CD4-positive, CD25-positive, alpha-beta regulatory T cell (primary cell): ENCODE measurements around the gene B3GNT2. TPM values are rescaled to one million over a fixed set of nuclear protein-coding genes. Genes with fewer than 3 reads are reported as not detected.

Experiments used
- ATAC-seq, 2 donors: fragments of 150-1000 bp; cut with Tn5 transposase; one replicate each; pipeline ENCODE4 v1.10.0; 2021; ENCODE audit warnings: low read depth in 2 of 2, moderate number of reproducible peaks in 2 of 2, moderate library complexity in 1 of 2
- DNase-seq, 3 donors: peaks; one replicate each; pipeline versions ENCODE4 v3.0.0 to v3.0.0-alpha.2; 2012 to 2022; ENCODE audit warnings: mixed read lengths in 1 of 3
- H3K27ac ChIP-seq: one replicate; pipeline ENCODE4 v1.7.0; 2013; ENCODE audit warnings: mild to moderate bottlenecking, low read length; ENCODE audit not compliant: insufficient read depth, poor library complexity, severe bottlenecking
- H3K27me3 ChIP-seq: one replicate; pipeline ENCODE4 v1.7.0; 2013; ENCODE audit warnings: low read length; ENCODE audit not compliant: control insufficient read depth, insufficient read depth
- H3K36me3 ChIP-seq: one replicate; pipeline ENCODE4 v1.7.0; 2013; ENCODE audit warnings: mild to moderate bottlenecking, low read length, moderate library complexity; ENCODE audit not compliant: control insufficient read depth, insufficient read depth
- H3K4me1 ChIP-seq: 2 replicates; pipeline ENCODE4 v1.7.0; 2013; ENCODE audit warnings: mild to moderate bottlenecking, low read length; ENCODE audit not compliant: insufficient read depth, control insufficient read depth, poor library complexity, severe bottlenecking
- H3K4me3 ChIP-seq: one replicate; pipeline ENCODE4 v1.7.0; 2013; ENCODE audit warnings: low read depth, mild to moderate bottlenecking, low read length, moderate library complexity
- H3K9me3 ChIP-seq, 2 experiments: 1 replicate in 1 of 2; 2 replicates in 1 of 2; pipeline ENCODE4 v1.7.0; 2013; ENCODE audit warnings: low read length in 2 of 2, mild to moderate bottlenecking in 1 of 2, moderate library complexity in 1 of 2; ENCODE audit not compliant: control insufficient read depth in 2 of 2
- H3K27ac Mint-ChIP-seq, 3 donors: one replicate each; pipeline ENCODE4 v1.8.0; 2020 to 2022; ENCODE audit warnings: mild to moderate bottlenecking in 3 of 3, mixed read lengths in 3 of 3, moderate library complexity in 2 of 3
- H3K27me3 Mint-ChIP-seq: one replicate; pipeline ENCODE4 v1.8.0; 2022; ENCODE audit warnings: mild to moderate bottlenecking, mixed read lengths
- H3K36me3 Mint-ChIP-seq: one replicate; pipeline ENCODE4 v1.8.0; 2020; ENCODE audit warnings: mixed read lengths
- H3K4me1 Mint-ChIP-seq, 4 donors: one replicate each; pipeline ENCODE4 v1.8.0; 2020 to 2022; ENCODE audit warnings: mixed read lengths in 4 of 4, mild to moderate bottlenecking in 1 of 4
- H3K4me3 Mint-ChIP-seq, 4 donors: one replicate each; pipeline ENCODE4 v1.8.0; 2020 to 2022; ENCODE audit warnings: mild to moderate bottlenecking in 4 of 4, mixed read lengths in 4 of 4, moderate library complexity in 3 of 4
- H3K9me3 Mint-ChIP-seq, 7 donors: one replicate each; pipeline ENCODE4 v1.8.0; 2020 to 2022; ENCODE audit warnings: mixed read lengths in 7 of 7, mild to moderate bottlenecking in 3 of 7, moderate library complexity in 2 of 7
- polyA plus RNA-seq, 4 donors: library from polyadenylated mRNA; unstranded; fragments of 300-500 nt; fragmentation: Illumina TruSeq; gene quantifications; one replicate each; pipeline ENCODE4 v1.2.3, GENCODE V29; 2021
- total RNA-seq: library from RNA; stranded (reverse); gene quantifications from one replicate; pipeline ENCODE4 v1.2.3, GENCODE V29; 2022

The B3GNT2 gene
- total and polyA plus RNA-seq, 5 donors from 2014 or later = 34.8 to 61.5 (median 40.1) TPM

DNA sequence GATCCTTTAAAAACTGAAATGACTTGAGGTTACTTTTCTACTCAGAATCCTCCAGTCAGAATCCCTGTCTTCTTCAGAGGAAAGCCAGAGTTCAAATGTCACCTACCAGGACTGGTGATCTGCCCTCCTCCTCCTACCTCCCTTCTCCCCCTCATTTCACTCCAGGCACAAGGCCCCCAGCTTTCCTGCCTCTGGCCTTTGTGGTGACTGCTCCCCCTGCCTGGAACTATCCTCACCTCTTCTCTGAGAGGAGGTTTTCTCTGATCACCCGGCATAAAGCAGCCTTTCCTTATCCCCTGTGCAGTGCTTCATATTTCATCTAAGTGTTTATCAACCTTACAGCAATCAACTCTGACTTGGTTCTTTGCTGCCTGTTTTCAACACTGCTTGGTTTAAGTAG, 6.8 kb downstream of the B3GNT2 start:
- no peak for DNase-seq
- Mint-ChIP-seq H3K4me3 (peak overlapping the region; percentile 45 to 91 (median 74)), H3K36me3 (peaks cover 13% of the 10 kb centered on the region), H3K27ac (peak overlapping the region; percentile 49 to 91 (median 91)), H3K27me3 (no peaks in the 10 kb centered on the region), H3K9me3 (no peaks in the 10 kb centered on the region), H3K4me1 (peaks cover 60 to 99% (median 85%) of the 10 kb centered on the region in 4 donors)
- no peaks in the 10 kb centered on the region for H3K9me3 ChIP-seq
- peak overlapping the region; percentile 90 for H3K4me3 ChIP-seq
- no peak for ATAC-seq
- H3K27me3 ChIP-seq = no peaks in the 10 kb centered on the region
- H3K4me1 ChIP-seq = peaks cover 97% of the 10 kb centered on the region
- H3K27ac ChIP-seq = peak overlapping the region; percentile 18
- H3K36me3 ChIP-seq = no peaks in the 10 kb centered on the region

DNA sequence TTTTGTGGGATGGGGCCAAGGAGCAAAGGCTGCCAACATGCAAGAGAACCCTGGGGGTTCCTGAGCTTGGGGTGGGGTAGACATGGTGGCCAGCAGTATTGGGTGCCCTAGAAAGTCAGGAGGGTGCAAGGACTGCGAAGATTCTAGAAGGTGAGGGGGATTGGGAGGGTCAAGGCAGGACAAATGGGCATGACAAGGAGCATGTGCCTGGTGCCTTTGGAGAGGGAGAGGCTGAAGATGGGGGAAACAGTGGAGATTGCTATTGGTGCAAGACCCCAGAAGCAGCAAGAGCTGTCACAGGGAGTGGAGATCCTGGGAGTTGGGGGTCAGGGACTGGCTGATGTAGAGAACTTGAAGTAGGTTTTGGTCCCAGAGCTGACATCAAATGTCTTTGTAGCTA, 7.5 kb downstream of the B3GNT2 start:
- Histone ChIP-seq H3K4me1 (peaks cover 97% of the 10 kb centered on the region), H3K9me3 (no peaks in the 10 kb centered on the region), H3K27ac (peak overlapping the region; percentile 5), H3K4me3 (no peak overlapping the region), H3K27me3 (no peaks in the 10 kb centered on the region), H3K36me3 (no peaks in the 10 kb centered on the region)
- H3K27ac Mint-ChIP-seq = peak overlapping the region; percentile 49 to 91 (median 79)
- H3K27me3 Mint-ChIP-seq = no peaks in the 10 kb centered on the region
- peaks cover 63 to 100% (median 85%) of the 10 kb centered on the region in 4 donors for H3K4me1 Mint-ChIP-seq
- H3K9me3 Mint-ChIP-seq = peaks cover 0 to 2% (median 0%) of the 10 kb centered on the region in 7 donors
- ATAC-seq (no peak), DNase-seq (no peak)
- peaks cover 17% of the 10 kb centered on the region for H3K36me3 Mint-ChIP-seq
- H3K4me3 Mint-ChIP-seq = peak overlapping the region; percentile 44 to 75 (median 59)

DNA sequence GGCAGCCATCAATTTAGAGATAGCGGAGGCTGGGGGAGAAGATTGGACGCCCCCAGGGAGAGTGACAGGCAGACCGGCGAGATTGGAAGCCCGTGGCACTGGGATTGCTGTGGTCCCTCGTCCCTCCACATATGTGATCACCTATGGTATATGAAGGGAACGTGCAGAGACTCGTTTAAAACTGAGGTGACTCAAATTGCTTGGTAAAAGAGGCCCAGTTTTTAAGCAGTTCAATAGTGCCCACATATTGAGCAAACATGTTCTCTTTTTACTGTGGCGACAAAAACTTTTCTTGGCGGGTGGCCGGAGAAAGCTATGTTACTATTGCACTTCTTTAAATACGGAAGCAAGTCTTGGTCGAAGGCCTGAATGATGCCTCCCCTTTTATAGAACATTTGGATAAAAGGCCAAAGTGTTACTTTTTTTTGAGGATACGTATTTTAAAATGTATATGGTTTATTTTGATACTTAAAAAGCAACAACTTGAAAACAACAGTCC, 9.1 kb downstream of the B3GNT2 start:
- Mint-ChIP-seq H3K36me3 (peaks cover 26% of the 10 kb centered on the region), H3K4me1 (peaks cover 57 to 100% (median 85%) of the 10 kb centered on the region in 4 donors), H3K27ac (peak overlapping the region; percentile 49 to 87 (median 85)), H3K9me3 (peaks cover 0 to 6% (median 0%) of the 10 kb centered on the region in 7 donors), H3K4me3 (peak overlapping the region; percentile 35 to 81 (median 66)), H3K27me3 (no peaks in the 10 kb centered on the region)
- no peaks in the 10 kb centered on the region for H3K27me3 ChIP-seq
- no peaks in the 10 kb centered on the region for H3K9me3 ChIP-seq
- DNase-seq (no peak), ATAC-seq (no peak)
- peaks cover 97% of the 10 kb centered on the region for H3K4me1 ChIP-seq
- no peaks in the 10 kb centered on the region for H3K36me3 ChIP-seq
- no peak overlapping the region for H3K4me3 ChIP-seq
- peak overlapping the region; percentile 36 for H3K27ac ChIP-seq

DNA sequence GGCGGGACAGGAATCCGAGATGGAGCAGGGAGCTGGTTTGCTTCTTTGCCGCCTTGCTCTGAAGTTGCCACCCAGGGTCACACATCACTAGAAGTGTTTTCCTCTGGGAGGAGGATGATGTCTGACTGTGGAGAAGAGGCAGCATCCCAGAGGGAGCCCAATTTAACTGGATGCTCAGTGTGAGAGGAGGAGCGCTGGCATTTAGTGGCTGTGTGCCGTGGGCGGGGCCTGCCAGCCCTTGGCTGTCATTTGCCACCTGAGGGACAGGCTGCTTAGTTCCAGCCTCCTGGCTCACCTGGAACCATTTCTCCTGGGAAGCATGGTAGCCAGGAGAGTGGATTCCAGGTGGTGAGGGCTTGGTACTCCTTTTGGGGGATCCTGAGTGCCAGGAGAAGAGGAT, 9.6 kb downstream of the B3GNT2 start:
- Mint-ChIP-seq H3K4me1 (peaks cover 54 to 99% (median 84%) of the 10 kb centered on the region in 4 donors), H3K9me3 (peaks cover 0 to 6% (median 0%) of the 10 kb centered on the region in 7 donors)
- no peak for DNase-seq

DNA sequence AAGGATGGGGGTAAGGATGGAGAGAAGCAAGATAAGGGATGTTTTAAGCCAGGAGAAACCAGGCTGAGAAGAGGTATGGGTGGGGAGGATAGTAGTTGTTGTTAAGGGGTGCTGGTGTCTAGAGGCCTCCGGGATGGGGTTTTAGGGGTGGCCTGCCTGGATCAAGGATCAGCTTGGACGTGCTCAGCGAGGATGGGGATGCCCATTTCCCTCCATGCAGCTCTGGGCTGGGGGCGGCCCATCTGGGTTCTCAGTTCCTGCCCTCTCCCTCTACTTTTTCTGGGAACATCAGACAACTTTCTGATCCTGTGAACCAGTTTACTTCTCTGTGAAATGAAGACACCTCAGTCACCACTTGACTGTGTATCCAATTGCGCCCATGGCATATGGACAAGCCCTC, 10.1 kb downstream of the B3GNT2 start:
- Histone ChIP-seq H3K36me3 (no peaks in the 10 kb centered on the region), H3K4me1 (peaks cover 93% of the 10 kb centered on the region), H3K27me3 (no peaks in the 10 kb centered on the region), H3K9me3 (no peaks in the 10 kb centered on the region), H3K4me3 (no peak overlapping the region), H3K27ac (peak overlapping the region; percentile 43)
- H3K27ac Mint-ChIP-seq = peak overlapping the region; percentile 49 to 61 (median 55)
- no peak for DNase-seq
- peaks cover 28% of the 10 kb centered on the region for H3K36me3 Mint-ChIP-seq
- no peaks in the 10 kb centered on the region for H3K27me3 Mint-ChIP-seq
- ATAC-seq = no peak
- peaks cover 53 to 98% (median 80%) of the 10 kb centered on the region in 4 donors for H3K4me1 Mint-ChIP-seq
- peak overlapping the region; percentile 1 to 81 (median 44) for H3K4me3 Mint-ChIP-seq
- H3K9me3 Mint-ChIP-seq = peaks cover 0 to 6% (median 0%) of the 10 kb centered on the region in 7 donors

More for the DNA sequence above, 9.6 kb downstream of the B3GNT2 start:
- no peaks in the 10 kb centered on the region for H3K27me3 Mint-ChIP-seq
- H3K4me3 Mint-ChIP-seq = peak overlapping the region in 3 of 4 donors; percentile 19 to 81 (median 70)
- no peak overlapping the region for H3K4me3 ChIP-seq
- H3K4me1 ChIP-seq = peaks cover 97% of the 10 kb centered on the region
- H3K9me3 ChIP-seq = no peaks in the 10 kb centered on the region
- no peaks in the 10 kb centered on the region for H3K27me3 ChIP-seq
- no peak overlapping the region for H3K27ac ChIP-seq
- peak overlapping the region; percentile 49 to 61 (median 55) for H3K27ac Mint-ChIP-seq
- peaks cover 28% of the 10 kb centered on the region for H3K36me3 Mint-ChIP-seq
- no peak for ATAC-seq
- no peaks in the 10 kb centered on the region for H3K36me3 ChIP-seq

DNA sequence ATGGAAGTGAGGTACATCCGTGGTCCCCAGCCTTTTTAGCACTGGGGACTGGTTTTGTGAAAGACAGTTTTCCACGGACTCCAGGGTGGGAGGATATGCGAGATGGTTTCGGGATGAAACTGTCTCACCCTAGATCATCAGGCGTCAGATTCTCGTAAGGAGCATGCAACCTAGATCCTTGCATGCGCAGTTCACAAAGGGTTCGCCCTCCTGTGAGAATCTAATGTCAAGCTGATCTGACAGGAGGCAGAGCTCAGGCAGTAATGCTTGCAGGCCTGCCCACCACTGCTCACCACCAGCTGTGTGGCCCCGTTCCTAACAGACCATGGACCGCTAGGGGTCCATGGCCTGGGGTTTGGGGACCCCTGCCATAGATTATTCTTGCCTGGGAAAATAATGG, 11.6 kb downstream of the B3GNT2 start:
- H3K4me1 Mint-ChIP-seq = peaks cover 58 to 98% (median 74%) of the 10 kb centered on the region in 4 donors
- peaks cover 82% of the 10 kb centered on the region for H3K4me1 ChIP-seq

DNA sequence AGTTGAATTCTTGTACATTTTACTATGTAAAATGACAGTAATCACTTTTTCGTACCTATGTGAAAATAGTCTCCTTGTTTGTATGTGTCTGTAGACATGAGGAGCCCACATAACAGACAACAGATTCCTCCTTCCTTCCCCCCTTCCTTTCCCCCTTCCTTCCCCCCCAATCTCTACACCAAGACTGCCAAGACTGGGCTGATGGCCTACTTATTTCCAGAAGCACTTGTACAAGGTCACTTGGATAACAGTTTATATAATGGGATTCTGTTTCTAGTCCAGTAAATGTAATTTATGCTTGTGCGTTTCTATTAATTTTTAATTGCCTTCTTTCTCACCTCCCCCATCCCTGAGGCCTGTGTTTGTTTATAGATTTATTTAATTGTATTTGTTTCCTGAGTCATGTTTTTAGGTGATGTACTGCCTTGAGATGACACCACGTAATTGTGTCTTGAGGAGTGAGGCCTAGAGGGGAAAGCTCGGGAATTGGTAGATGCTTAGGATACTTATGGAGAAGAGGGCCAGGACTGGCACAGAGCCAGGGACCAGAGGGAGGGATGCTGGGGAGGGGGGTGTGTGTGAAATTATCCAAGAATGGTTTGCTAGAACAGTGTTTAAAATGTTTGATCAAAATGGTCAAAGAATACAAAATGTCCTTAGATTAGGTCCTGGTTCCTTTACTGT, 12.3 kb downstream of the B3GNT2 start:
- peak overlapping the region; percentile 31 for H3K27ac ChIP-seq
- peaks cover 3 to 12% of the 10 kb centered on the region in 2 experiments for H3K9me3 ChIP-seq
- H3K27ac Mint-ChIP-seq = peak overlapping the region; percentile 49 to 90 (median 88)
- H3K4me1 ChIP-seq = peaks cover 81% of the 10 kb centered on the region
- peaks cover 0 to 13% (median 3%) of the 10 kb centered on the region in 7 donors for H3K9me3 Mint-ChIP-seq
- H3K36me3 Mint-ChIP-seq = peaks cover 34% of the 10 kb centered on the region
- peak overlapping the region; percentile 37 for H3K4me3 ChIP-seq
- H3K27me3 ChIP-seq = no peaks in the 10 kb centered on the region
- peak overlapping the region; percentile 11 to 81 (median 47) for H3K4me3 Mint-ChIP-seq
- H3K36me3 ChIP-seq = peaks cover 3% of the 10 kb centered on the region
- H3K27me3 Mint-ChIP-seq = no peaks in the 10 kb centered on the region
- ATAC-seq (no peak), DNase-seq (no peak)
- peaks cover 56 to 98% (median 72%) of the 10 kb centered on the region in 4 donors for H3K4me1 Mint-ChIP-seq

More for the DNA sequence above, 11.6 kb downstream of the B3GNT2 start:
- DNase-seq (no peak), ATAC-seq (no peak)
- no peaks in the 10 kb centered on the region for H3K27me3 Mint-ChIP-seq
- peak overlapping the region in 3 of 4 donors; percentile 37 to 81 (median 70) for H3K4me3 Mint-ChIP-seq
- H3K36me3 ChIP-seq = peaks cover 2% of the 10 kb centered on the region
- H3K27ac ChIP-seq = no peak overlapping the region
- H3K4me3 ChIP-seq = peak overlapping the region; percentile 37
- H3K27me3 ChIP-seq = no peaks in the 10 kb centered on the region
- H3K27ac Mint-ChIP-seq = peak overlapping the region; percentile 49 to 72 (median 66)
- peaks cover 0 to 11% (median 3%) of the 10 kb centered on the region in 7 donors for H3K9me3 Mint-ChIP-seq
- H3K9me3 ChIP-seq = peaks cover 3 to 12% of the 10 kb centered on the region in 2 experiments
- H3K36me3 Mint-ChIP-seq = peaks cover 29% of the 10 kb centered on the region
